MM.1S (cell line): ENCODE results near the gene PRKCA.
"Not testable (repeated sequence)": the region's sequence is repeated elsewhere in the genome, so short reads cannot be mapped to it uniquely, and the experiment has no call there.

ENCODE experiments used
- CTCF ChIP-seq: fragments of 300-600 bp; sonication (generic); IDR thresholded peaks from 2 replicates; pipeline ENCODE4 v1.5.1; 2016; ENCODE audit warnings: antibody characterized with exemption, low read length, mixed read lengths
- EZH2 ChIP-seq: fragments of 300-600 bp; sonication (generic); optimal IDR thresholded peaks from 2 replicates; pipeline ENCODE3; 2017; ENCODE audit warnings: low read depth, mild to moderate bottlenecking, antibody characterized with exemption, low read length, mixed read lengths
- EZH2phosphoT487 ChIP-seq: fragments of 300-600 bp; sonication (generic); IDR thresholded peaks from 2 replicates; pipeline ENCODE4 v1.6.1; 2018; ENCODE audit warnings: antibody characterized with exemption, low read length

DNA sequence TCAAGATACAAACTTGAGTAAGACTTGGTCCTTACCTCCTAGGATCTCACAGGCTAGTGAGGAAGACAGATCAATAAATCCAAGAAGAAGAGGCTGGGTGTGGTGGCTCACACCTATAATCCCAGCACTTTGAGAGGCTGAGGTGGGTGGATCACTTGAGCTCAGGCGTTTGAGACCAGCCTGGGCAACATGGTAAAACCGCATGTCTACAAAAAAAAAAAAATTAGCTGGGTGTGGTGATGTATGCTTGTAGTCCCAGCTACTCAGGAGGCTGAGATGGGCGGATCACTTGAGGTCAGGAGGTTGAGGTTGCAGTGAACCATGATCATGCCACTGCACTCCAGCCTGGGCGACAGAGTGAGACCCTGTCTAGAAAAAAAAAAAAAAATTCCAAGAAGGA is 423.0 kb downstream of the PRKCA start:
- TF ChIP-seq EZH2, CTCF, EZH2phosphoT487: not testable (repeated sequence)
